Esophagus squamous epithelium (tissue), 5 donors: ENCODE data around the gene ANO2. TPM values are rescaled to one million over a fixed set of nuclear protein-coding genes. Genes with fewer than 3 reads are reported as not detected.

Source experiments
- DNase-seq: peaks from one replicate; lab custom pipeline; 2025; lab: John Stamatoyannopoulos, UW
- H3K27ac ChIP-seq, 4 donors: fragments of 200-600 bp; sonication (generic); one replicate each; pipeline ENCODE4 v1.5.1; 2016 to 2019; ENCODE audit warnings: mild to moderate bottlenecking in 1 of 4
- H3K27me3 ChIP-seq, 4 donors: fragments of 200-600 bp; sonication (generic); 1 replicate in 3 of 4; 2 replicates in 1 of 4; pipeline versions ENCODE4 v1.5.1 to v1.6.0; 2017 to 2021; ENCODE audit warnings: antibody characterized with exemption in 1 of 4
- H3K36me3 ChIP-seq, 3 donors: fragments of 200-600 bp; sonication (generic); one replicate each; pipeline ENCODE4 v1.5.1; 2016 to 2019
- H3K4me1 ChIP-seq, 3 donors: fragments of 200-600 bp; sonication (generic); one replicate each; pipeline ENCODE4 v1.5.1; 2017 to 2019
- H3K4me3 ChIP-seq, 4 donors: fragments of 200-600 bp; sonication (generic); 1 replicate in 3 of 4; 2 replicates in 1 of 4; pipeline ENCODE4 v1.5.1; 2016 to 2019; ENCODE audit warnings: mild to moderate bottlenecking in 2 of 4, moderate library complexity in 1 of 4
- H3K9me3 ChIP-seq, 3 donors: fragments of 200-600 bp; sonication (generic); one replicate each; pipeline ENCODE4 v1.5.1; 2016 to 2019
- CTCF ChIP-seq, 6 experiments: fragments of 450-650 bp in 4 of 6; fragments of 200-600 bp in 2 of 6; sonication (generic) in 2 of 6; IDR thresholded peaks; one replicate each; pipeline ENCODE4 v1.5.1; 2016 to 2019; ENCODE audit warnings: antibody characterized with exemption in 6 of 6, mild to moderate bottlenecking in 4 of 6, moderate library complexity in 4 of 6
- POLR2A ChIP-seq, 4 donors: fragments of 450-650 bp; IDR thresholded peaks; one replicate each; pipeline ENCODE4 v1.6.1; 2017; ENCODE audit warnings: antibody characterized with exemption in 4 of 4, mild to moderate bottlenecking in 4 of 4, moderate library complexity in 3 of 4
- WGBS, 2 donors: methylation state at CpG; one replicate each; pipeline ENCODE4 v1.1.5; 2018; 5-methylcytosine and 5-hydroxymethylcytosine counted together
- intact Hi-C: fragments of 100-400 bp; cut with DNase I; formaldehyde crosslinking; loops from one replicate; pipeline ENCODE4 v1.15.0; 2022
- total RNA-seq, 4 donors: library from RNA; depleted of rRNA; stranded (reverse); fragments of >200 nt; gene quantifications; one replicate each; pipeline ENCODE4 v1.1.0, GENCODE V29; 2016
- donor health status: DM: yes; HTN: yes; CAD: no.

Gene ANO2
- total RNA-seq, 4 donors from 2014 or later = 0.49 to 11.8 (median 3.1) TPM

DNA sequence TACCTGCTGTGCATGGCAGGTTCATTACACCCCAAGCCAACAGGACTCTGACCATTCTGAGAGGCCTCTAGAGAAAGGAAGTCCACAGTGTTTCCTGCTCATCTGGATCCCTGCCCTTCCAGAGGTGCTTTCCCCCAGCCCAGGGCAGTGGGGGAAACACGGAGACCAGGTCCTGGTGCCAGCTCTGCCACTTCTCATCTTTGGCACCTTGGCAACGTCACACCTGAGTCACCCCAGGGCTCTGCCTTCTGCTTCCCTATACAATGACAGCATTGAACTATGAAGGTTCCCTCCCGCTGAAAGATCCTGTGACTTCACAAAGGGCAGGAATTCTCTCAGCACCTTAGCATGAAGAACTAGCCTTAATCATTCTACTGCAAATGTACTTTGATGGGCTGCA, 74.9 kb downstream of the ANO2 start:
- intact Hi-C loops = no loop called here
- H3K36me3 ChIP-seq = no peaks in the 10 kb centered on the region
- no peaks in the 10 kb centered on the region for H3K9me3 ChIP-seq
- H3K27me3 ChIP-seq = peaks cover 0 to 23% (median 0%) of the 10 kb centered on the region in 4 donors
- no peak overlapping the region for H3K4me3 ChIP-seq
- H3K4me1 ChIP-seq = no peaks in the 10 kb centered on the region
- H3K27ac ChIP-seq = no peak overlapping the region
- DNase-seq = no peak
- TF ChIP-seq CTCF (IDR thresholded peaks at IDR 0.05) = no peak
- TF ChIP-seq POLR2A (IDR thresholded peaks at IDR 0.05) = no peak
- 37 to 62% methylated on average over 3 of the region's 3 CpGs for WGBS, 2 donors

DNA sequence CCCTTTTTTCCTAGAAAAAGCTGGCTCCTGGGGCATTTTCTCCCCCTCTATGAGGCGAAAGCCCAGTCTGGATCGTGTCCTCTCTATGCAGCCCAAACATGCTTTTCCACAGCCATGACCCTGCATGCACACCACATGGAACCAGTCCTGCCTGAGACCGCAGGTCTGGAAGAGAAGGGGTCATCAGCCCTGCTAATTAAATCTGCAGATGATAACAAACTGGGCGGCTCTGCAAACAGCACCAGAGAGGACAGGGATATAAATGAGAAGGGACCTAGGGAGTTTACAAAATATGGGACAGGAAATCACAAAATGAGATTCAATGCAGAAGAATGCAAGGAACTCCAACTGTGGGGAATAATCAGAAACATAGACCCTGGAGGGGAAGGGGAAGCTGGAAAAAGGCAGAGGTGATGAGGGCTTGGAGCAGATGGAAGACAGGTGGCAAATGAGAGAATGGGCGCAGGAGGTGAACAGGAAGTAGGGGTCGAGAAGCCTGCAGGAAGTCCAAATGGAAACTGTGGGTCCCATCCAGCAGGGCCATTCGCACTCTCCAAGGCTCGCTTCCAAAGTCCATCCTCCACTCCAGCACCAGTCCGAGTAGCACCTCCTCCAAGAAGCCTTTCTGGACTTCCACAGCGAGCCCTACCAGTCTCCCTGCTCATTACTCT, 76.3 kb downstream of the ANO2 start:
- Histone ChIP-seq H3K36me3 (no peaks in the 10 kb centered on the region), H3K9me3 (no peaks in the 10 kb centered on the region), H3K4me1 (no peaks in the 10 kb centered on the region), H3K27ac (no peak overlapping the region), H3K27me3 (peaks cover 0 to 25% (median 0%) of the 10 kb centered on the region in 4 donors), H3K4me3 (no peak overlapping the region)
- no peak for DNase-seq
- intact Hi-C loops = no loop called here
- 65 to 72% methylated on average over 10 of the region's 10 CpGs for WGBS, 2 donors
- TF ChIP-seq CTCF (IDR thresholded peaks at IDR 0.05) = no peak
- no peak for TF ChIP-seq POLR2A (IDR thresholded peaks at IDR 0.05)

DNA sequence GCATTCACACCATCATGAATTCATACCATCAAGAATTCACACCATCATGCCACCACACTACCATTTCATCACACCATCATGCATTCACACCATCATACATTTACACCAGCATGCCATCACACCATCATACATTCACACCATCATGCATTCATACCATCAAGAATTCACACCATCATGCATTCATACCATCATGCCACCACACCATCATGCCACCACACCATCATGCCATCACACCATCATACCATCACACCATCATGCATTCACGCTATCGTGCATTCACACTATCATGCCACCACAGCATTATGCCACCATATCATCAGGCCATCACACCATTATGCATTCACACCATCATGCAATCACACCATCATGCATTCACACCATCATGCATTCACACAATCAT, 79.7 kb downstream of the ANO2 start:
- DNase-seq = no peak
- intact Hi-C loops = no loop called here
- Histone ChIP-seq H3K9me3 (no peaks in the 10 kb centered on the region), H3K4me1 (no peaks in the 10 kb centered on the region), H3K4me3 (no peak overlapping the region), H3K27me3 (peaks cover 0 to 27% (median 0%) of the 10 kb centered on the region in 4 donors), H3K36me3 (no peaks in the 10 kb centered on the region), H3K27ac (no peak overlapping the region)
- TF ChIP-seq POLR2A (IDR thresholded peaks at IDR 0.05) (no peak), CTCF (IDR thresholded peaks at IDR 0.05) (no peak)
- 89 to 97% methylated on average over 2 of the region's 2 CpGs for WGBS, 2 donors

- no peaks in the 10 kb centered on the region for H3K4me1 ChIP-seq
- H3K27me3 ChIP-seq = peaks cover 0 to 30% (median 0%) of the 10 kb centered on the region in 4 donors
- WGBS, 2 donors = 23 to 31% methylated on average over 1 of the region's 1 CpG
- TF ChIP-seq CTCF (IDR thresholded peaks at IDR 0.05) (no peak), POLR2A (IDR thresholded peaks at IDR 0.05) (no peak)
- DNase-seq = no peak
- H3K36me3 ChIP-seq = no peaks in the 10 kb centered on the region
- H3K4me3 ChIP-seq = no peak overlapping the region
- H3K27ac ChIP-seq = no peak overlapping the region
- intact Hi-C loops = no loop called here
- no peaks in the 10 kb centered on the region for H3K9me3 ChIP-seq
Observed at GRCh38 chr12:5864972-5865371, 80.1 kb downstream of the ANO2 start.

DNA sequence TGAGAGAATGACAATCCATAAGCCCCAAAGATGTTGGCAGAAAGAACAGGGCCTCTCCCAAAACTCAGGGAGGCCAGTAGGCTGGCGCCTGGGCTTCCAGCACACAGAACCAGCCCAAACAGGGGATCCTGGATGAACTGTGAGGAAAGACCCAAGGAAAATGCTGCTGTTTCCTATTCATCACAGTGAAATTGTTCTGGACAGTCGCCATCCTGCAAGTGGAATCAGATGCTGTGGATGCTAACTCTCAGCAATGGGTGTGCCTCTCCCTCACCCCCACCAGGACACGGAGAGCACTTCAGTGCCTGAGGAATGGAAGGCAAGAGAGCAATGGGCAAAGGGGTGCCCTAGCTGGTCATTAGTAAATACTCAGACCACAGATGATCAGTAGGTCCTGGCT, 80.8 kb downstream of the ANO2 start:
- no peak for TF ChIP-seq POLR2A (IDR thresholded peaks at IDR 0.05)
- intact Hi-C loops = no loop called here
- H3K27me3 ChIP-seq = peaks cover 0 to 33% (median 0%) of the 10 kb centered on the region in 4 donors
- DNase-seq = no peak
- WGBS, 2 donors = 72 to 91% methylated on average over 2 to 3 of the region's 3 CpGs
- H3K4me1 ChIP-seq = no peaks in the 10 kb centered on the region
- H3K9me3 ChIP-seq = no peaks in the 10 kb centered on the region
- no peak overlapping the region for H3K27ac ChIP-seq
- H3K36me3 ChIP-seq = no peaks in the 10 kb centered on the region
- H3K4me3 ChIP-seq = no peak overlapping the region
